Epithelial cell of alveolus of lung (primary cell): Measurements from ENCODE around the gene EIF1B. TPM values are rescaled to one million over a fixed set of nuclear protein-coding genes. Genes with fewer than 3 reads are reported as not detected.

Source experiments
- total RNA-seq: library from RNA; depleted of rRNA; stranded (reverse); fragments of >200 nt; gene quantifications from 2 replicates; pipeline ENCODE4 v1.2.1, GENCODE V29; 2015

EIF1B gene
- total RNA-seq = 20.0 and 23.3 TPM in 2 replicates

DNA sequence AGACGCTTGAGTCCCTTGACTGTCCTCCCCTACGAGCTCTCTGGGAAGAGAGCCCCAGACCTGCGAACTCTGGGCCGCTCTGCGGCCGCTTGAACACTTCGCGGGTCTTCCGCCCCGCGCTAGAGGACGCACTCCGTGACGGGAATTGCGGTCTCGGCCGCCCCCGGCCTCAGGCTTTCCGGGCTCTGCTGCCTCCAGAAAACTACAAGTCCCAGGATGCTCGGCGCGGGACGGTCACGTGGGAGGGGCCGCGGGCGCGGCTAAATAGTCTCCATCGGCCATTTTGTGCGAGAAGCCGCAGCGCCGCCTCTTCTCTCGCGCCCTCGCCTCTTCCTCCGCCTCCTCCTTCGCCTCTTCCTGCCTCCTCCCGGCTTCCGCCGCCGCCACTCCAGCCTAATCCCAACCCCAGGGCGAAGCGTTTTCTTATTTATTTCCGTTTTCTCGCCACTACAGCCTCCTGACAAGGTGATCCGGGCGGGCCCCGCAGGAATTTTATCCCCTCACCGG is at the start of gene EIF1B:
EIF1B (plus strand) TSS at position 290 of the 507 bp plus-strand sequence. CDS start 235 bp downstream, outside the sequence.

Other genes starting within 250 kb of the EIF1B start
- gene ENTPD3, start 77.5 kb downstream of the EIF1B start, total RNA-seq = 1.2 TPM in 1 of 2 replicates, not detected in the other
- 422 and 828 TPM in 2 replicates for gene RPL14, start 147.6 kb downstream of the EIF1B start, total RNA-seq
- 2.2 and 14.3 TPM in 2 replicates for gene ZNF619, start 167.4 kb downstream of the EIF1B start, total RNA-seq
- gene ZNF620, start 196.3 kb downstream of the EIF1B start, total RNA-seq = 0.39 and 2.6 TPM in 2 replicates
- 7.6 and 18.2 TPM in 2 replicates for gene ZNF621, start 215.3 kb downstream of the EIF1B start, total RNA-seq